GM12878 (cell line): ENCODE results near the gene SUFU. TPM values are rescaled to one million over a fixed set of nuclear protein-coding genes. Genes with fewer than 3 reads are reported as not detected.
A peak's percentile ranks its signal among the peaks of the same experiment; 100 is the strongest.

Source experiments
- ATAC-seq: fragments of 200-7000 bp; cut with Tn5 transposase; 3 replicates; pipeline ENCODE4 v1.9.1; 2020; ENCODE audit warnings: mild to moderate bottlenecking, moderate library complexity
- BruUV-seq: library from RNA; stranded (reverse); fragments of 400-500 nt; replicated peaks from 2 replicates; lab custom pipeline; 2021; lab: Mats Ljungman, UMichigan
- CTCF ChIA-PET: fragments of 300-600 bp; sonication (Branson Sonifier 250); formaldehyde crosslinking; extraction: SDS; loops from one replicate; lab custom pipeline; 2021; ENCODE audit warnings: inconsistent platforms; lab: Yijun Ruan, JAX
- POLR2A ChIA-PET: fragments of 350-600 bp; formaldehyde crosslinking; extraction: SDS; loops from one replicate; lab custom pipeline; 2021; ENCODE audit warnings: inconsistent platforms; lab: Charles Lee
- RAD21 ChIA-PET: fragments of 300-600 bp; sonication (Branson Sonifier 250); formaldehyde crosslinking; loops from one replicate; lab custom pipeline; 2023; ENCODE audit warnings: antibody characterized with exemption; ENCODE audit not compliant: unreplicated experiment; lab: Charles Lee
- SMC1A ChIA-PET: fragments of 300-600 bp; sonication (Branson Sonifier 250); formaldehyde crosslinking; loops from one replicate; lab custom pipeline; 2023; ENCODE audit not compliant: unreplicated experiment, uncharacterized antibody; lab: Charles Lee
- DNase-seq: peaks from one replicate; pipeline ENCODE4 v3.0.0-alpha.2; 2011; ENCODE audit warnings: low read depth, low spot score
- FAIRE-seq: peaks from 3 replicates; lab custom pipeline; 2011; peaks lifted over from hg19 to GRCh38; lab: Jason Lieb, UNC
- H2AFZ ChIP-seq: 2 replicates; pipeline ENCODE4 v1.6.0; 2011; ENCODE audit warnings: low read depth, low read length, control low read depth; ENCODE audit not compliant: control insufficient read depth
- H3K27ac ChIP-seq: 2 replicates; pipeline ENCODE4 v1.5.1; 2011; ENCODE audit warnings: control low read depth; ENCODE audit not compliant: control insufficient read depth, insufficient read depth
- H3K27me3 ChIP-seq, 2 experiments: replicated peaks in 1 of 2; 2 replicates each; pipeline versions ENCODE4 v1.6.0 to v1.6.1; 2011; ENCODE audit warnings: low read length in 1 of 2; ENCODE audit not compliant: control insufficient read depth in 2 of 2, insufficient read depth in 2 of 2
- H3K36me3 ChIP-seq, 2 experiments: 2 replicates each; pipeline ENCODE4 v1.5.1; 2011; ENCODE audit warnings: low read length in 1 of 2; ENCODE audit not compliant: control insufficient read depth in 2 of 2, insufficient read depth in 2 of 2
- H3K4me1 ChIP-seq: 2 replicates; pipeline ENCODE4 v1.6.1; 2011; ENCODE audit warnings: mild to moderate bottlenecking, low read length, moderate library complexity, mixed read lengths; ENCODE audit not compliant: control insufficient read depth, insufficient read depth
- H3K4me2 ChIP-seq: 2 replicates; pipeline ENCODE4 v1.6.0; 2011; ENCODE audit warnings: control low read depth; ENCODE audit not compliant: control insufficient read depth, insufficient read depth
- H3K4me3 ChIP-seq: fragments of 200-600 bp; sonication (generic); 2 replicates; pipeline ENCODE4 v1.5.1; 2016
- H3K79me2 ChIP-seq: 2 replicates; pipeline ENCODE4 v1.6.0; 2011; ENCODE audit warnings: low read length; ENCODE audit not compliant: control insufficient read depth, insufficient read depth
- H3K9ac ChIP-seq: 2 replicates; pipeline ENCODE4 v1.8.0; 2011; ENCODE audit warnings: low read length, control low read depth, mixed read lengths; ENCODE audit not compliant: control insufficient read depth, insufficient read depth
- H3K9me3 ChIP-seq: replicated peaks from 3 replicates; pipeline ENCODE4 v1.5.1; 2011; ENCODE audit warnings: mild to moderate bottlenecking, low read length; ENCODE audit not compliant: control insufficient read depth, insufficient read depth
- H4K20me1 ChIP-seq: 2 replicates; pipeline ENCODE4 v1.6.0; 2011; ENCODE audit not compliant: control insufficient read depth, insufficient read depth
- CREB1 ChIP-seq: IDR thresholded peaks from 2 replicates; pipeline ENCODE4 v1.6.1; 2012; ENCODE audit warnings: low read depth, mild to moderate bottlenecking, inconsistent platforms
- FOS ChIP-seq: IDR thresholded peaks from 3 replicates; pipeline ENCODE4 v1.6.1; 2011; ENCODE audit warnings: borderline replicate concordance; ENCODE audit not compliant: insufficient read length; ENCODE audit errors: extremely low read depth
- GABPA ChIP-seq: IDR thresholded peaks from 2 replicates; pipeline ENCODE4 v1.6.1; 2014; ENCODE audit warnings: antibody characterized with exemption, low read depth, mild to moderate bottlenecking, inconsistent platforms
- IKZF1 ChIP-seq: fragments of 450-650 bp; conservative IDR thresholded peaks from 2 replicates; pipeline ENCODE4 v1.6.1; 2017; ENCODE audit warnings: antibody characterized with exemption, mild to moderate bottlenecking
- IKZF2 ChIP-seq, 2 experiments: fragments of 450-650 bp; IDR thresholded peaks; 2 replicates each; pipeline ENCODE4 v1.6.1; 2017; ENCODE audit warnings: mild to moderate bottlenecking in 2 of 2, moderate library complexity in 2 of 2
- KAT2A ChIP-seq: conservative IDR thresholded peaks from 2 replicates; pipeline ENCODE4 v1.6.1; 2011; ENCODE audit warnings: low read depth, low read length; ENCODE audit not compliant: control insufficient read depth
- MTA3 ChIP-seq: IDR thresholded peaks from 2 replicates; pipeline ENCODE4 v1.6.1; 2012; ENCODE audit warnings: low read length, inconsistent platforms, borderline replicate concordance
- SP1 ChIP-seq: IDR thresholded peaks from one replicate; pipeline ENCODE4 v1.6.1; 2011; ENCODE audit warnings: low read depth, low read length
- TARDBP ChIP-seq: IDR thresholded peaks from 2 replicates; pipeline ENCODE4 v1.6.1; 2016; ENCODE audit warnings: borderline replicate concordance
- YBX1 ChIP-seq: fragments of 450-650 bp; IDR thresholded peaks from 2 replicates; pipeline ENCODE4 v1.6.1; 2016; ENCODE audit warnings: antibody characterized with exemption
- ZNF384 ChIP-seq: IDR thresholded peaks from 2 replicates; pipeline ENCODE4 v1.6.1; 2012; ENCODE audit warnings: low read depth, mild to moderate bottlenecking, low read length, improper control_type of control experiment, borderline replicate concordance
- WGBS: methylation state at CpG from one replicate; pipeline ENCODE4 v1.1.6; 2016; ENCODE audit warnings: low lambda C conversion rate; ENCODE audit not compliant: insufficient replicate concordance, insufficient coverage; ENCODE audit errors: missing lambda C conversion rate; 5-methylcytosine and 5-hydroxymethylcytosine counted together
- in situ Hi-C: fragments of 300-500 bp; cut with MboI; formaldehyde crosslinking; loops from 9 replicates; pipeline ENCODE4 v1.14.3; 2018; ENCODE audit warnings: mixed read lengths
- intact Hi-C: fragments of 100-400 bp; cut with micrococcal nuclease; formaldehyde crosslinking; loops from one replicate; pipeline ENCODE4 v1.14.2; 2022; ENCODE audit not compliant: unreplicated experiment
- polyA plus RNA-seq, 11 experiments: library from polyadenylated mRNA; depleted of rRNA in 4 of 11; unstranded in 6 of 11; stranded (reverse) in 5 of 11; fragments of >200 nt; fragmentation: Nextera tagmentation in 4 of 11; fragmentation: Illumina TruSeq in 1 of 11; extraction: Ambion mirVana in 4 of 11; extraction: Trizol in 1 of 11; gene quantifications; 1 replicate in 1 of 11; 2 replicates in 10 of 11; pipeline versions ENCODE4 v1.2.1 to v1.2.3, GENCODE V29; 2011 to 2016; ENCODE audit warnings: inconsistent platforms in 2 of 11, missing spikeins in 2 of 11, low read depth in 1 of 11
- total RNA-seq, 4 experiments: library from RNA; depleted of rRNA in 3 of 4; stranded (reverse); fragments of >200 nt in 3 of 4; fragmentation: Illumina TruSeq in 1 of 4; extraction: Trizol in 1 of 4; gene quantifications; 2 replicates each; pipeline versions ENCODE4 v1.2.1 to v1.2.3, GENCODE V29; 2013 to 2021
- TF ChIP-seq, protein P1 (sequence below): IDR thresholded peaks from 2 replicates; pipeline ENCODE4 v1.6.1; 2012; ENCODE audit warnings: low read depth, low read length, improper control_type of control experiment
- TF ChIP-seq, protein P2 (sequence below): fragments of 450-650 bp; formaldehyde crosslinking; IDR thresholded peaks from 2 replicates; pipeline ENCODE4 v1.4.0; 2022; ENCODE audit warnings: mild to moderate bottlenecking, moderate library complexity
- TF ChIP-seq, protein P3 (sequence below): fragments of 450-650 bp; conservative IDR thresholded peaks from 2 replicates; pipeline ENCODE4 v1.6.1; 2017; ENCODE audit warnings: mild to moderate bottlenecking, moderate library complexity

SUFU gene
- total and polyA plus RNA-seq, 10 of the 15 experiments (the other 5 are each of a cell fraction or from before 2014, with no cell fraction given), result 0.68 to 7.7 (median 2.4) TPM

DNA sequence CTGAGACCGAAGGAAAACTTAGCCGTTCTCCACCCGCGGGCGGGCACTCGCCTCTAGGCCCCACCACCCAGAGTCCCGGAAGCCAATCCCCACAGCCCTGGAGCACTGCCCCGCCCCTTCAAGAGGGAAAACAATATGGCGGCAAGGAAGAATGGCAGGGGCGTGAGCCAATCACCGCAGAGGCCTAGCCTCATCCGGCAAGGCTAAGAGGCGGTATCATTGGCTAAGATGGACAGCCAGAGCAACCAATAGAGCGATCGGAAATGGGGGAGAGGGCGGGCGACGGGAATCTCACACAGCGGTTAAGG, 1.8 kb upstream of the SUFU start (continued):
- TF ChIP-seq GABPA, result peak; percentile 85
- TF ChIP-seq, protein P1, sequence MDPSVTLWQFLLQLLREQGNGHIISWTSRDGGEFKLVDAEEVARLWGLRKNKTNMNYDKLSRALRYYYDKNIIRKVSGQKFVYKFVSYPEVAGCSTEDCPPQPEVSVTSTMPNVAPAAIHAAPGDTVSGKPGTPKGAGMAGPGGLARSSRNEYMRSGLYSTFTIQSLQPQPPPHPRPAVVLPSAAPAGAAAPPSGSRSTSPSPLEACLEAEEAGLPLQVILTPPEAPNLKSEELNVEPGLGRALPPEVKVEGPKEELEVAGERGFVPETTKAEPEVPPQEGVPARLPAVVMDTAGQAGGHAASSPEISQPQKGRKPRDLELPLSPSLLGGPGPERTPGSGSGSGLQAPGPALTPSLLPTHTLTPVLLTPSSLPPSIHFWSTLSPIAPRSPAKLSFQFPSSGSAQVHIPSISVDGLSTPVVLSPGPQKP, result no peak
- no peak for TF ChIP-seq MTA3
- peak; percentile 96 for TF ChIP-seq SP1
- peak; percentile 86 for TF ChIP-seq CREB1
- no peak for TF ChIP-seq ZNF384
- peak; percentile 22 to 39; a peak in 2 of 4 replicates for TF ChIP-seq IKZF2 (IDR thresholded peaks at IDR 0.05)

DNA sequence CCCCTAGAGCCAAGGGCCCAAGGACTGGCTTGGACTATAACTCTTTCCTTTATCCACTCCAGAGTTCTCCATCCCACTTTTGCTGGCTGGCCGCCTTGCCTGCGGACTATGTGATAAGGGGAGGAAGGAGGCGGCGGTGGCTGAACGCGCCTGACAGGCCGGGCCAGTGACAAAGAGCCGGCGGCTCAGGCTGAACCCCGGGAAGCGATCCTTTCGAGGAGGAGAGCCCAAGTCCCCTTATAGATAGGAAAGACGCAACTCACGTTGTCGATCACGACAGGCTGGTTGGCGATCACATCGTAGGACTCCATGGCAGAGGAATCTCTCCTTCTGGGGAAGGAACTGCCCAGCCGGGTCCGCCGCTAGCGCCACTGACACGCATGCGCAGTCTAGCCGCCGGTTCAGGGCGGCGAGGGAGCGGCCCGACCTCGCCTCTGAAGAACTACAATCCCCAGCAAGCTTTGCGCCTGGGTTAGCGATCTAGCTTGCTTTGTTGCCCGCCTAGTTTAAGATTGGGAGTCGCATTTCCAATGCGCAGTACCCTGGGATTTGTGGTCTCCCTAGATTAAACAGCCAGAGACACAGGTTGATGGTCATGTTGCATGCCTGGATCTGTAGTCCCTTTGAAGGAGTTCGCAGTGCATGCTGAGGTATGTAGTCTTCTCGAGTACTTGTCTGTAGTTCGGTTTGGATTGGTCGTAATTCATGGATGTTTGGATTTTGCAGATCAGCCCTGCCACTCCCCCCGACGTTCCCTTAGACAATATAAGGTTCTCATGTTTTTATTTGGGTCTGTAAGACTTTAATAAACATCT, 1.2 kb upstream of the SUFU start, which contains the start of gene ACTR1A:
ACTR1A (minus strand) TSS at position 376 of the 815 bp plus-strand sequence; CDS start at position 311, 65 bp downstream.
- H3K9me3 ChIP-seq, result no peaks in the 10 kb centered on the region
- in situ Hi-C loops (no loop called here), intact Hi-C loops (loop anchor here (1.0 to 10.0 kb wide), 7 partner anchors 38 to 212 kb away; partner anchors contain the start of genes ARL3, C10orf95 and SFXN2)
- H3K79me2 ChIP-seq, result peaks cover 56% of the 10 kb centered on the region
- H3K27me3 ChIP-seq, result no peaks in the 10 kb centered on the region
- ATAC-seq (peak; percentile 75), FAIRE-seq (peak; percentile 89), DNase-seq (peak; percentile 97)
- peak within 1 kb of the TSS; percentile 72 for H3K27ac ChIP-seq
- H2AFZ ChIP-seq, result peak within 1 kb of the TSS; percentile 89
- RAD21 ChIA-PET, result interaction anchor here (0.6 to 4.7 kb wide), 16 partner anchors 10 to 831 kb away, joined by 3 to 206 read pairs (median 4); partner anchors contain the start of genes C10orf95, FBXL15 and TRIM8
- H3K4me2 ChIP-seq, result peak within 1 kb of the TSS; percentile 89
- POLR2A ChIA-PET, result interaction anchor here (0.6 to 3.8 kb wide), 14 partner anchors 9 to 257 kb away, joined by 3 to 24 read pairs (median 4); partner anchors contain the start of gene GBF1
- no peaks in the 10 kb centered on the region for H4K20me1 ChIP-seq
- H3K4me3 ChIP-seq, result peak within 1 kb of the TSS; percentile 84
- no TSS peak for BruUV-seq
- SMC1A ChIA-PET, result interaction anchor here (0.6 to 8.9 kb wide), 19 partner anchors 9 to 272 kb away, joined by 3 to 137 read pairs (median 4); partner anchors contain the start of gene C10orf95
- no peaks in the 10 kb centered on the region for H3K36me3 ChIP-seq
- under 1% methylated on average over 42 of the region's 42 CpGs for WGBS
- H3K4me1 ChIP-seq, result peaks cover 7% of the 10 kb centered on the region
- peak within 1 kb of the TSS; percentile 84 for H3K9ac ChIP-seq
- CTCF ChIA-PET, result interaction anchor here (0.6 to 14.7 kb wide), 28 partner anchors 10 to 210 kb away, joined by 3 to 325 read pairs (median 5); partner anchors contain the start of genes C10orf95 and CUEDC2
- TF ChIP-seq IKZF1, result peak; percentile 98
- peak; percentile 77 for TF ChIP-seq CREB1
- TF ChIP-seq, protein P2, sequence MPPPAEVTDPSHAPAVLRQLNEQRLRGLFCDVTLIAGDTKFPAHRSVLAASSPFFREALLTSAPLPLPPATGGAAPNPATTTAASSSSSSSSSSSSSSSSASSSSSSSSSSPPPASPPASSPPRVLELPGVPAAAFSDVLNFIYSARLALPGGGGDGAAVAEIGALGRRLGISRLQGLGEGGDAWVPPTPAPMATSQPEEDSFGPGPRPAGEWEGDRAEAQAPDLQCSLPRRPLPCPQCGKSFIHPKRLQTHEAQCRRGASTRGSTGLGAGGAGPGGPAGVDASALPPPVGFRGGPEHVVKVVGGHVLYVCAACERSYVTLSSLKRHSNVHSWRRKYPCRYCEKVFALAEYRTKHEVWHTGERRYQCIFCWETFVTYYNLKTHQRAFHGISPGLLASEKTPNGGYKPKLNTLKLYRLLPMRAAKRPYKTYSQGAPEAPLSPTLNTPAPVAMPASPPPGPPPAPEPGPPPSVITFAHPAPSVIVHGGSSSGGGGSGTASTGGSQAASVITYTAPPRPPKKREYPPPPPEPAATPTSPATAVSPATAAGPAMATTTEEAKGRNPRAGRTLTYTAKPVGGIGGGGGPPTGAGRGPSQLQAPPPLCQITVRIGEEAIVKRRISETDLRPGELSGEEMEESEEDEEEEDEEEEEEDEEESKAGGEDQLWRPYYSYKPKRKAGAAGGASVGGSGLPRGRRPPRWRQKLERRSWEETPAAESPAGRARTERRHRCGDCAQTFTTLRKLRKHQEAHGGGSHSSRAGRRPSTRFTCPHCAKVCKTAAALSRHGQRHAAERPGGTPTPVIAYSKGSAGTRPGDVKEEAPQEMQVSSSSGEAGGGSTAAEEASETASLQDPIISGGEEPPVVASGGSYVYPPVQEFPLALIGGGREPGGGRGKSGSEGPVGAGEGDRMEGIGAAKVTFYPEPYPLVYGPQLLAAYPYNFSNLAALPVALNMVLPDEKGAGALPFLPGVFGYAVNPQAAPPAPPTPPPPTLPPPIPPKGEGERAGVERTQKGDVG, result no peak
- TF ChIP-seq YBX1, result no peak
- TF ChIP-seq KAT2A, result no peak
- TF ChIP-seq FOS, result no peak
- TF ChIP-seq, protein P3, sequence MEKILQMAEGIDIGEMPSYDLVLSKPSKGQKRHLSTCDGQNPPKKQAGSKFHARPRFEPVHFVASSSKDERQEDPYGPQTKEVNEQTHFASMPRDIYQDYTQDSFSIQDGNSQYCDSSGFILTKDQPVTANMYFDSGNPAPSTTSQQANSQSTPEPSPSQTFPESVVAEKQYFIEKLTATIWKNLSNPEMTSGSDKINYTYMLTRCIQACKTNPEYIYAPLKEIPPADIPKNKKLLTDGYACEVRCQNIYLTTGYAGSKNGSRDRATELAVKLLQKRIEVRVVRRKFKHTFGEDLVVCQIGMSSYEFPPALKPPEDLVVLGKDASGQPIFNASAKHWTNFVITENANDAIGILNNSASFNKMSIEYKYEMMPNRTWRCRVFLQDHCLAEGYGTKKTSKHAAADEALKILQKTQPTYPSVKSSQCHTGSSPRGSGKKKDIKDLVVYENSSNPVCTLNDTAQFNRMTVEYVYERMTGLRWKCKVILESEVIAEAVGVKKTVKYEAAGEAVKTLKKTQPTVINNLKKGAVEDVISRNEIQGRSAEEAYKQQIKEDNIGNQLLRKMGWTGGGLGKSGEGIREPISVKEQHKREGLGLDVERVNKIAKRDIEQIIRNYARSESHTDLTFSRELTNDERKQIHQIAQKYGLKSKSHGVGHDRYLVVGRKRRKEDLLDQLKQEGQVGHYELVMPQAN, result peak; percentile 92
- TF ChIP-seq TARDBP, result peak; percentile 72
